ENCODE measurements around the gene VOPP1. TPM values are rescaled to one million over a fixed set of nuclear protein-coding genes. Genes with fewer than 3 reads are reported as not detected.
"Not testable (repeated sequence)": the region's sequence is repeated elsewhere in the genome, so short reads cannot be mapped to it uniquely, and the experiment has no call there.

The VOPP1 gene
- polyA plus RNA-seq, 4 donors, result 54.1 to 66.7 (median 61.4) TPM

DNA sequence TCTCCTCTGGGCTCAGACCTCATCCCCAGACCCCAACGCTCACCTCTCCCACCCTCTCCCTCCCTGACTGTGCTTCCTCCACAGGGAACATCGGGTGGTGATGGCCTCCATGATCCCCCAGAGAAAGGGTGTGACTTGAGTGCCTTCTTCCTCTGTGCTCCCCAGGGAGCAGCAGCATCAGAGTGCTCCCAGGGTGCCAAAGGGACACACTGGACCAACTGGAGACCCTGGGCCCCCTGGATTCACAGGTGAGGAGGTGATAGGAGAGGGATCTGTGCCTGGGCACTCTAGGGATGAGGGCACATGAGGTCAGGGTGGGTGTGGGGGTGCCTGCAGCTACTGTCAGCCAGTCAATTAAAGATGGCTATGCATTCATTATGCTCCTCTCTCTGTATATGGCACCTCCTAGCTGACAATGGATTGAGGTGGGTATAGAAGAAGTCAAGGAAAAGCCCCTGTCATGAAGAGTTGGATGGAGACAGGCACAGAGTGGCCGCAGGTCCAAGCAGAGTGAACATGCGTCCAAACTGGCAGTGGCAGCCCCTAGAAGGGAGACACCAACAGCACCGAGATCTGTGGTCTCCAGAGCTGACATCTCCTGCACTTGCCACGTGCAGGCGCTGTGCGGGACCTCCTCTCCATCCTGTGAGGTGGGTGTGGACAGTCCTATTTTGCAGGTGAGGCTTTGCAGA is 15.5 kb upstream of the VOPP1 start:
- no peak for DNase-seq (ENCODE audit: low read depth in 4 of 4, low spot score in 2 of 4)

- not testable (repeated sequence) for DNase-seq (ENCODE audit: low read depth in 4 of 4, low spot score in 2 of 4)
Observed at GRCh38 chr7:55582656-55583055, 10.4 kb upstream of the VOPP1 start.

DNA sequence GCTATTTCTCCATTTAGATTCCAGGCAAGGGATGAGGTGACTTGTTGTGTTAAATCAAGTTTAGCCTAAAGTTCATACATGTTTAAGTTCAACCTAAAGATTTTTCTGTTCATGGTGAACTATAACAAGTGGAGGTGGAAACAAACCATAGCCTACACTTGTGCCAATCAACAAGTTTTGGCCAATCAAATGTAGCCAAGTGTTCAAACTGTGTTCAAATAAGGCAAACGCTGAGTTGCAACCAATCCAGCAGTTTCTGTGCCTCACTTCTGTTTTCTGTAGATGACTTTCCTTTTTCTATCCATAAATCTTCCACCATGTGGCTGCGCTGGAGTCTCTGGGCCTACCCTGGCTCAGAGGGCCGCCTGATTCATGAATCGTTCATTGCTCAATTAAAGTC is 4.5 kb upstream of the VOPP1 start:
- no peak for DNase-seq (ENCODE audit: low read depth in 4 of 4, low spot score in 2 of 4)

GRCh38 chr7:55575733-55576132 is 3.4 kb upstream of the VOPP1 start:
- DNase-seq (ENCODE audit: low read depth in 4 of 4, low spot score in 2 of 4), result no peak

- DNase-seq (ENCODE audit: low read depth in 4 of 4, low spot score in 2 of 4), result no peak
Observed at GRCh38 chr7:55575098-55575497, 2.8 kb upstream of the VOPP1 start.

DNA sequence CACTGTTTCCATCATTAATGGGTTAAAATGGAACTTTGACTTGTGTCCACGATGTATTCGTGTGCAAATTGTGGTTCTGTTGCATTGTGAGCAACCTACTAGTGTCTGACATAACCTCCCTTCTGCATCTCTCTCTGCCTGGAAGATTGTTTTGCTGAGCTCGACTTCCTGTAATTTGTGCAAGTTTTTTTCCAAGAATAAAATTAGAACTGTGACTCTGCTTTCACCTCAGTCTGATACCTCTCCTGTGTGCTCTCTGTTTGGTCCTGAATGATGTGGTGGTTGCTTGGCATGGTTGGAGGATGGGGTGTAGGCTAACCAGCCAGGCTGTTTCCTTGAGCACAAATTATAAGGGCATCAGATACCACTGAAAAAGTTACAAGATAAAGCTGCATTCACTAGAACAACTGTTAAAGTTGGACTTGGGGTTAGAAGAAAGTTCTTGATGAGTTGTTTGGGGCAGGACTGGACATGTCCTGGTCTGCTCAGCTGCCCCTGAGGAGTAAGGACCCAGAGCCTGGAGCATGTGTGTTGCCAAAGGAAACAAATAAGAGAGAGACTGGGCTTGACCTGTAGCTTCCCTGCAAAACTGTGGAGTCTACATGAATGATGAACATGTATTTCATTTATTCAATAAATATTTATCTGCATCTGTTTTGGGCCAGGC is 1.9 kb upstream of the VOPP1 start:
- DNase-seq (ENCODE audit: low read depth in 4 of 4, low spot score in 2 of 4), result no peak

DNA sequence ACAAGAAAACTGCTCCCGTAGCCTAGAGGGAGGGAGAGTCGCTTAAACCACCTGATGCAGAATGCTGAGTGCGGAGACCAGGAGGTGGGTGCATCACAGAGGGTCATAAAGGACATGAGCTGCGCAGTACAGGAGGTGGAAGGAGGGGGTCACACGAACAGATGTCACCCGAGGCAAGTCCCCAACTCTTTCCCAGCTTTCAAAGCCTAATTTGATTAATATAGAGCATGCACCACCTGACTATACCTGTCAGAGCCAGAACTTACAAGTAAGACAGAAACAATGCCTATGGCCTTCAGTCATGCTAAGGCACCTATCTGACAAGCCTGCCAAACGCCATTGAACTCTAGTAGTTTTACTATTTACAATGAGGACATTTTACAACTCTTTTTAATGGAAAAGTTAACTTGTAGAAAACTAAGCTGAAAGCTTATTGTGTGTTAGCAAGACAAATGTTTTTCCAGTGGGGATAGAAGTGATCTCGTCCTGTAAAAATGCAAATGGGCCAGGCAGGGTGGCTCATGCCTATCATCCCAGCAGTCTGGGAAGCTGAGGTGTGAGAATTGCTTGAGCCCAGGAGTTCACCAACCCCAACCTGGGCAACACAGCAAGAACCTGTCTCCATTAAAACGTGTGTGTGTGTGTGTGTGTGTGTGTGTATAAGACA is 1.1 kb upstream of the VOPP1 start:
- DNase-seq (ENCODE audit: low read depth in 4 of 4, low spot score in 2 of 4), result no peak

DNA sequence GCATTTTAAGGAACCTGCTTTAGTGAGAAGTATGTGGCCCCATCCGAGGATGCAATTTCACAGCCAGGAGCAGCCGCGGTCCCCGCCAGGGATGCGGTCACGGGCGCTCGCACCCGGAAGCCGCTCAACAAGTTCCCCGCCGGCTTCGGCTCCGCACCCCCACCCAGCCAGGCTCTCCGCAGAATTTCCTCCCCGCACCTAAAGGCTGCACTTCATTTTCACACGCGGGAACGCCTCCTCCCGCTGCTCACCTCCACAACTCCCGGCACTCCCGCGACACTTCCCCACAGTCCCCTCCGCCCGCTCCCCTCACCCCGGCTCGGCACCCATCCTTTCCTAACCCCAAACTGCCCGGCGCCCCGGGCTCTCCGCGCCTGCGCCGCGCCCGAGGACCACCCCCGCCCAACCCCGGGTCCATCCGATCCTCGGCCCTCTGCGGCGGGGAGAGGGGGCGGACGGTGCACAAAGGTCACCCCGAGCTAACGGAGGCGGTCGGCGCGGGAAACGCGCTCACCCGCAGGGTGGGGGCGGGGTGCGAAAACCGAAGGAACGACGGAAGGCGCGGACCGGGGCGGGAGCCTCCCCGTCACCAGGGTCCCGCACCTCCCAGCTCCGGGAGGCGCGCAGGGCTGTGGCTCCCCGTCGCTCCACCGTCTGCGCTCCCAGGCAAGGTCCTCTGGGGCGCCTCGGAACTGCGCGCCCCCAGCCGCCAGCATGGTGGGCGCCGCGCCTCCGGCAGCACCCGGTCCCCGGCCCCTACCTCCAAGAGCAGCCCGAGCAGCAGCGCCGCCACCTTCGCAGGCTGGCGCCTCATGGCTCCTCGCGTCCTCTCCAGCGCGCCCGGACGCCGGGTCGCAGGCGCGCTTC is 558 bp downstream of the VOPP1 start:
- DNase-seq (ENCODE audit: low read depth in 4 of 4, low spot score in 2 of 4), result peak in 1 of 4 donors; percentile 53

GRCh38 chr7:55570939-55571338 is 1.4 kb downstream of the VOPP1 start:
- DNase-seq (ENCODE audit: low read depth in 4 of 4, low spot score in 2 of 4), result no peak

GRCh38 chr7:55570218-55570873 is 2.0 kb downstream of the VOPP1 start:
- no peak for DNase-seq (ENCODE audit: low read depth in 4 of 4, low spot score in 2 of 4)

DNA sequence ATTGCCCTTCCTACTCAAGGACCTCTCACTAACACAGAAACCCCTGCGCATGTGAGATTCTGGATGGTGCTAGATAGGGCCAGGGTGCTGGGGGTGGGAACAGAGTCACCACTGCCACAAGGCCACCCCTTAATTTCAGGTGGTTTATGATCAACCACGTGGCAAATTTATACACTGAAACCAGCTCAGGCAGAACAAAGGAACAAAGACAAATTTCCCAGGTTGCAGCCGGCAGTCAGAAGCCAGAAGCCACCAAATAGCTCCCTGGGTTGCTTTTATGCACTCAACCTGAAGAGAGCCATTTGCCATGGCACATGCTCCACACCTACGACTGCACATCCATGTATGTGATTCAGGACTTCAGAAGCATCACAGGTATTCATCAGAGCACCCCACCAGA is 2.5 kb downstream of the VOPP1 start:
- no peak for DNase-seq (ENCODE audit: low read depth in 4 of 4, low spot score in 2 of 4)

- no peak for DNase-seq (ENCODE audit: low read depth in 4 of 4, low spot score in 2 of 4)
Observed at GRCh38 chr7:55569269-55569663, 3.0 kb downstream of the VOPP1 start.

GRCh38 chr7:55568613-55569268 is 3.6 kb downstream of the VOPP1 start:
- no peak for DNase-seq (ENCODE audit: low read depth in 4 of 4, low spot score in 2 of 4)

- no peak for DNase-seq (ENCODE audit: low read depth in 4 of 4, low spot score in 2 of 4)
Observed at GRCh38 chr7:55567571-55567970, 4.7 kb downstream of the VOPP1 start.

DNA sequence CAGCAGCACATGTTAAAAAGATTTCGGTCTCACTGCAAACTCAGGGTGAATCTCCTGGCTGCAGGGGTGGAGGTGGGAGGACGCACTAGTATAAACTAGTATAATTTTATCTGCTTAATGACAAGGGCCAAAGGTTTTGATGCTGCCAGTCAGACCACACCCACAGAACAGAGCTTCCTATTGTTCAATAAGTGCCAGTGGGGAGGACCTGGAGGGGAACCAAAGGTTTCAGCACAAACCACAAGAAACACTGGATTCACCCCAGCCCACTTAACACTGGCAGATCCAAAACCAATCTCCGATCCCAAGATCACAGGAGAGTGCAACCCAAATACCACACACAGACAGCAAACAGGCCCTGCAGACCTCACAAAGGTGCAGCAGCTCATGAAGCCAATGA is 6.6 kb downstream of the VOPP1 start:
- DNase-seq (ENCODE audit: low read depth in 4 of 4, low spot score in 2 of 4), result no peak

GRCh38 chr7:55563596-55564325 is 8.5 kb downstream of the VOPP1 start:
- no peak for DNase-seq (ENCODE audit: low read depth in 4 of 4, low spot score in 2 of 4)

DNA sequence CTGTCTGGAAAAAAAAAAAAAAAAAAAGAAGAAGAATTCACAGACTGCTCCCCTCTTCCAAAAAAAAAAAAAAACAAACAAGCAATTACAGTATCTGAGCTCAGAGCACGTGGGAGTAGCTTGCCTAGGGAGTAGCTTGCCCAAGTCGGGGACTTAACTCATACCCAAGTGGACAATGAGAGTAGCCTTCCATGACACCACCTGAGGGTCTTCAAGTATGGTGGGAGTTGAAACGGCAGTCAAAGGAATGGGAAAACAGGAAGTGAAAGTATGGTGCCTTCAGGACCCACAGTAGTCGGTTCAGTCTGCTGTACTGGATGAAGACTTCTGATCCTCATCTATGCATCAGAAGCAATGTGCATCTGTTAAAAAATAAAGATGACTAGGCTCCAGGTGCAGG is 10.6 kb downstream of the VOPP1 start:
- DNase-seq (ENCODE audit: low read depth in 4 of 4, low spot score in 2 of 4), result no peak

DNA sequence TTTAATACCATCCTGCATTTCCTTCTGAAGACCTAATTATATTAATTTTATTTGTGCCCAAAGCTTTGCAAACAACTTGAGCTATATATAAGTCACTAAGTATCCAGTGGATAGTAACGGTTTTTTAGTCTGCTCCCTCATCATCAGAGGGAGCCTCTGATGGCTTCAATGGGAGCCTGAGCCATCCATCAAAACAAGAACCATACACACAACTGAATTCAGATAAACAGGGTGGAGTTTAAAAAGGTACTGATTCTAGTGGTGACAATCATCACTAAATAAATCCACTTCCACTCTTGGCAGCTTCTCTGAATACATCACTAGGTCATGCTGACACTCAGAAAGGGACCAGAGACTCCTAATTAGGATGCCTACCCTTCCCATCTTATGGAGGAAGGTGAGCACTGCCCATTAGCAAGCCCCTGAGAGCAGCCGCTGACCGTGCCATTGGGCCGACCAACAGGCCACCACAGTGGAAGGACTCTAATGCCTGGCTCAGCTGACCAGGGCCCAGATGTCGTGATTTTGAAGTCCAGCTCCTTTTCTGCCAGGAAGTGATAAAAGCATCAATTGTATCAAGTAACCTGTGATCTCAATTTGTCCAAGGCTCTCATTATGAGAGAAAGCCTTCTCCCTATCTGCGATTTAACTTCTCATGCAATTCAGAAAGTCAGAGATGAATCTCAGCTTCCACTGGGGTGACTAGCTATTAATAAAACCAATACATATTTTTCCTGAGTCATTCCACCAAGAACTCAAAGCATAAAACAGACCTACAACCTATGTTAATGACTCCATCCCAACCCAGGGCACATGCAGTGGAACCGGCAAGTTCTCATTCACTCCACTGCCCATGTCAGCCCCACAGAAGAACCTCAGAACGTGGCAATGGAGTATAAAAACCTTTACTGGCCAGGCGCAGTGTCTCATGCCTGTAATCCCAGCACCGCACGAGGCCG is 13.1 kb downstream of the VOPP1 start:
- no peak for DNase-seq (ENCODE audit: low read depth in 4 of 4, low spot score in 2 of 4)
